H1 (cell line): ENCODE data around the gene KRCC1. TPM values are rescaled to one million over a fixed set of nuclear protein-coding genes. Genes with fewer than 3 reads are reported as not detected.

ENCODE experiments used
- CTCF ChIA-PET: fragments of 300-600 bp; sonication (Branson Sonifier 250); formaldehyde crosslinking; loops from one replicate; lab custom pipeline; 2021; ENCODE audit not compliant: partially characterized antibody; lab: Charles Lee
- POLR2A ChIA-PET: fragments of 300-600 bp; sonication (Branson Sonifier 250); formaldehyde crosslinking; loops from one replicate; lab custom pipeline; 2021; ENCODE audit warnings: inconsistent platforms; ENCODE audit not compliant: partially characterized antibody; lab: Charles Lee
- DNase-seq, 2 experiments: peaks; one replicate each; pipeline versions ENCODE4 v3.0.0 to v3.0.0-alpha.2; 2010 to 2022; ENCODE audit warnings: low spot score in 2 of 2, low read depth in 1 of 2, mixed read lengths in 1 of 2
- FAIRE-seq: peaks from 2 replicates; lab custom pipeline; 2011; peaks lifted over from hg19 to GRCh38; lab: Jason Lieb, UNC
- H2AFZ ChIP-seq: 2 replicates; pipeline ENCODE4 v1.8.1; 2012; ENCODE audit warnings: low read length, inconsistent platforms
- H2AK5ac ChIP-seq: 2 replicates; pipeline ENCODE4 v1.6.1; 2013; ENCODE audit warnings: low read depth, low read length
- H2BK120ac ChIP-seq: replicated peaks from 2 replicates; pipeline ENCODE3; 2013; ENCODE audit warnings: low read depth, low read length, inconsistent platforms
- H2BK12ac ChIP-seq: 2 replicates; pipeline ENCODE4 v1.6.1; 2013; ENCODE audit warnings: low read depth, low read length
- H2BK15ac ChIP-seq: 2 replicates; pipeline ENCODE4 v1.6.1; 2013; ENCODE audit warnings: low read length
- H2BK20ac ChIP-seq: 2 replicates; pipeline ENCODE4 v1.6.1; 2013; ENCODE audit warnings: low read length
- H2BK5ac ChIP-seq: 2 replicates; pipeline ENCODE4 v1.6.1; 2013; ENCODE audit warnings: low read depth, low read length
- H3K14ac ChIP-seq: 2 replicates; pipeline ENCODE4 v1.6.1; 2013; ENCODE audit warnings: inconsistent platforms; ENCODE audit not compliant: insufficient read length
- H3K18ac ChIP-seq: 2 replicates; pipeline ENCODE4 v1.6.1; 2013; ENCODE audit warnings: low read length; ENCODE audit errors: extremely low read depth
- H3K23ac ChIP-seq: 2 replicates; pipeline ENCODE4 v1.6.1; 2013; ENCODE audit warnings: inconsistent platforms; ENCODE audit not compliant: insufficient read length
- H3K23me2 ChIP-seq: 2 replicates; pipeline ENCODE4 v1.6.1; 2013; ENCODE audit warnings: low read depth, low read length
- H3K27ac ChIP-seq: 2 replicates; pipeline ENCODE4 v1.6.1; 2011; ENCODE audit warnings: low read depth, low read length, inconsistent platforms
- H3K27me3 ChIP-seq, 4 experiments: replicated peaks in 1 of 4; 1 replicate in 1 of 4; 2 replicates in 3 of 4; pipeline versions ENCODE4 v1.6.1 to v1.8.1; 2011 to 2013; ENCODE audit warnings: low read length in 3 of 4, mild to moderate bottlenecking in 3 of 4, inconsistent platforms in 2 of 4, mixed read lengths in 2 of 4, moderate library complexity in 1 of 4; ENCODE audit not compliant: control insufficient read depth in 3 of 4, insufficient read depth in 3 of 4; ENCODE audit errors: extremely low read depth in 1 of 4
- H3K36me3 ChIP-seq, 4 experiments: 2 replicates each; pipeline versions ENCODE4 v1.6.1 to v1.8.1; 2011 to 2013; ENCODE audit warnings: mild to moderate bottlenecking in 4 of 4, low read length in 3 of 4, moderate library complexity in 2 of 4, control low read depth in 1 of 4, inconsistent platforms in 1 of 4; ENCODE audit not compliant: insufficient read depth in 4 of 4, control insufficient read depth in 2 of 4
- H3K4ac ChIP-seq: replicated peaks from 2 replicates; pipeline ENCODE3; 2013; ENCODE audit warnings: low read length, low read depth, mixed read lengths, inconsistent platforms; ENCODE audit not compliant: insufficient read length
- H3K4me1 ChIP-seq, 4 experiments: replicated peaks in 1 of 4; 1 replicate in 1 of 4; 2 replicates in 3 of 4; pipeline versions ENCODE4 v1.6.1 to v1.8.1; 2011 to 2013; ENCODE audit warnings: low read length in 3 of 4, inconsistent platforms in 2 of 4, mixed read lengths in 1 of 4; ENCODE audit not compliant: insufficient read depth in 4 of 4, control insufficient read depth in 3 of 4
- H3K4me2 ChIP-seq, 2 experiments: 2 replicates each; pipeline versions ENCODE4 v1.6.1 to v1.8.1; 2011 to 2013; ENCODE audit warnings: low read depth in 2 of 2, low read length in 2 of 2, control low read depth in 1 of 2, inconsistent platforms in 1 of 2, mild to moderate bottlenecking in 1 of 2; ENCODE audit not compliant: insufficient read depth in 1 of 2
- H3K4me3 ChIP-seq, 4 experiments: fragments of 200-600, 300-600 bp in 1 of 4; sonication (generic), shearing (Covaris generic), sonication (Bioruptor Twin) in 1 of 4; 2 replicates each; pipeline versions ENCODE4 v1.5.1 to v1.8.1; 2011 to 2016; ENCODE audit warnings: low read length in 4 of 4, low read depth in 3 of 4, control low read depth in 2 of 4, inconsistent platforms in 2 of 4, mild to moderate bottlenecking in 2 of 4, mixed read lengths in 1 of 4, moderate library complexity in 1 of 4; ENCODE audit not compliant: insufficient read depth in 2 of 4; ENCODE audit errors: extremely low read depth in 1 of 4
- H3K56ac ChIP-seq: replicated peaks from 2 replicates; pipeline ENCODE3; 2013; ENCODE audit warnings: low read depth, mild to moderate bottlenecking, mixed read lengths, low read length, inconsistent platforms; ENCODE audit not compliant: insufficient read length
- H3K79me1 ChIP-seq: 2 replicates; pipeline ENCODE4 v1.6.1; 2013; ENCODE audit warnings: low read depth, low read length, control low read depth
- H3K79me2 ChIP-seq, 2 experiments: 2 replicates each; pipeline versions ENCODE4 v1.6.1 to v1.8.1; 2012 to 2013; ENCODE audit warnings: low read length in 2 of 2, mild to moderate bottlenecking in 2 of 2, inconsistent platforms in 1 of 2; ENCODE audit not compliant: insufficient read depth in 2 of 2, control insufficient read depth in 1 of 2
- H3K9ac ChIP-seq, 4 experiments: replicated peaks in 1 of 4; 1 replicate in 1 of 4; 2 replicates in 3 of 4; pipeline versions ENCODE4 v1.6.1 to v1.8.1; 2011 to 2013; ENCODE audit warnings: low read depth in 3 of 4, low read length in 3 of 4, control low read depth in 2 of 4, mild to moderate bottlenecking in 2 of 4, moderate library complexity in 2 of 4, inconsistent platforms in 1 of 4; ENCODE audit errors: extremely low read depth in 1 of 4
- H3K9me3 ChIP-seq, 2 experiments: 2 replicates each; pipeline versions ENCODE4 v1.6.1 to v1.8.1; 2012 to 2013; ENCODE audit warnings: mild to moderate bottlenecking in 2 of 2, moderate library complexity in 2 of 2, control low read depth in 1 of 2, inconsistent platforms in 1 of 2, low read depth in 1 of 2, low read length in 1 of 2, mixed read lengths in 1 of 2; ENCODE audit not compliant: insufficient read depth in 2 of 2
- H4K20me1 ChIP-seq, 2 experiments: replicated peaks in 1 of 2; 2 replicates each; pipeline versions ENCODE3 to v1.8.1; 2011 to 2013; ENCODE audit warnings: inconsistent platforms in 2 of 2, low read length in 2 of 2, mild to moderate bottlenecking in 1 of 2; ENCODE audit not compliant: insufficient read depth in 2 of 2, control insufficient read depth in 1 of 2
- H4K5ac ChIP-seq: 2 replicates; pipeline ENCODE4 v1.6.1; 2013; ENCODE audit warnings: low read length, low read depth, mixed read lengths, inconsistent platforms; ENCODE audit not compliant: insufficient read length
- H4K8ac ChIP-seq: 2 replicates; pipeline ENCODE4 v1.8.0; 2013; ENCODE audit warnings: mild to moderate bottlenecking, moderate library complexity, low read length, inconsistent platforms; ENCODE audit not compliant: insufficient read depth; ENCODE audit errors: extremely low read depth
- H4K91ac ChIP-seq: replicated peaks from 2 replicates; pipeline ENCODE3; 2013; ENCODE audit warnings: low read length, mixed read lengths, inconsistent platforms; ENCODE audit not compliant: insufficient read length
- CHD1 ChIP-seq: IDR thresholded peaks from 2 replicates; pipeline ENCODE4 v1.6.1; 2012; ENCODE audit warnings: low read depth, low read length, improper control_type of control experiment
- SRF ChIP-seq: IDR thresholded peaks from 2 replicates; pipeline ENCODE4 v1.6.1; 2011; ENCODE audit warnings: mild to moderate bottlenecking, low read depth, low read length, moderate library complexity
- WGBS, 2 experiments: shearing (Covaris generic) in 1 of 2; methylation state at CpG; one replicate each; pipeline versions ENCODE4 v1.1.6 to v1.1.7; 2013 to 2015; ENCODE audit warnings: low lambda C conversion rate in 2 of 2, mixed read lengths in 2 of 2, inconsistent platforms in 1 of 2, low coverage in 1 of 2, missing lambda C conversion rate in 1 of 2; ENCODE audit not compliant: insufficient replicate concordance in 2 of 2, insufficient coverage in 1 of 2, insufficient read length in 1 of 2; ENCODE audit errors: extremely low coverage in 1 of 2, missing lambda C conversion rate in 1 of 2; 5-methylcytosine and 5-hydroxymethylcytosine counted together
- polyA plus RNA-seq, 7 experiments: library from polyadenylated mRNA; depleted of rRNA in 3 of 7; stranded (reverse) in 5 of 7; unstranded in 2 of 7; fragments of >200 nt in 5 of 7; fragments of 200-250 nt in 2 of 7; gene quantifications; 1 replicate in 5 of 7; 2 replicates in 1 of 7; 4 replicates in 1 of 7; pipeline versions ENCODE4 v1.2.1 to v1.2.3, GENCODE V29; 2011 to 2013; ENCODE audit warnings: missing spikeins in 2 of 7, mixed read lengths in 2 of 7
- total RNA-seq: library from RNA; stranded (reverse); fragmentation: NEBNext Ultra II Directional; extraction: Animal tissue kit (Norgen Biotek cat#: 25700); gene quantifications from 2 replicates; pipeline ENCODE4 v1.2.1, GENCODE V29; 2021

KRCC1 gene
- total and polyA plus RNA-seq, 2 of the 8 experiments (the other 6 are each of a cell fraction or from before 2014, with no cell fraction given) = 5.1 to 8.5 TPM

DNA sequence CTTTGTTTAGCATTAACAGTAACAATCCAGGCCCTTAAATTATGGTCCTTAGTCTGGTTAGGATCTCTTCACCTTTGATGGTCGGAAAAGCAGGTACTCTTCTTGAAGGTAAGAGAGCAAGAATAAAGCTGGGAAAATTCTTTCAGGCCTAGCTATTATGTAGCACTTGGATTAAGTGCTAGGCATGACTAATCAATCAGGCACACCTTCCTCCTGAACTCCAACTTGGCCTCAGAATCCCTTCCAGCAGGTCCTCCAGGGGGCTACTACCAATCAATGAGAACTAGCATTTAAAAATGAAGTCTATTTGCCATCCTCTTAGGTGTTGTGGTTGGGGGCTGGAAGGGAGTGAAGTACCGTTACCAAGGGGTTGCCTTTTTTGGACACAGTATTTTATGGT, 15.8 kb upstream of the KRCC1 start:
- DNase-seq = no peak
- H2BK15ac ChIP-seq = no peak overlapping the region
- TF ChIP-seq SRF (peak; percentile 45; the same call in 1 of the 2 replicates), CHD1 (no peak)
- no peak overlapping the region for H2AK5ac ChIP-seq
- H3K79me1 ChIP-seq = no peaks in the 10 kb centered on the region
- H3K36me3 ChIP-seq = no peaks in the 10 kb centered on the region
- no peak overlapping the region for H2BK120ac ChIP-seq
- H2BK12ac ChIP-seq = no peak overlapping the region
- no peak overlapping the region for H4K91ac ChIP-seq
- H3K4me2 ChIP-seq = no peak overlapping the region
- H2BK5ac ChIP-seq = no peak overlapping the region
- H3K23me2 ChIP-seq = no peaks in the 10 kb centered on the region
- no peak overlapping the region for H3K56ac ChIP-seq
- no peak overlapping the region for H3K4me3 ChIP-seq
- no peak overlapping the region for H2BK20ac ChIP-seq
- CTCF ChIA-PET = interaction anchor here (1.0 to 2.7 kb wide), 3 partner anchors 11 to 98 kb away, joined by 3 to 19 read pairs (median 4); partner anchors contain the start of gene THNSL2
- no peaks in the 10 kb centered on the region for H4K20me1 ChIP-seq
- no peaks in the 10 kb centered on the region for H3K79me2 ChIP-seq
- 79% methylated on average over 2 of the region's 2 CpGs; no CpG with 5 or more reads in 1 of the 2 experiments for WGBS, 2 experiments
- H4K5ac ChIP-seq = no peak overlapping the region
- no peak overlapping the region for H3K18ac ChIP-seq
- no peak overlapping the region for H3K9ac ChIP-seq
- no peak overlapping the region for H3K4ac ChIP-seq
- H4K8ac ChIP-seq = no peak overlapping the region
- no peaks in the 10 kb centered on the region for H3K27me3 ChIP-seq
- H3K9me3 ChIP-seq = peaks cover 0 to 4% of the 10 kb centered on the region in 2 experiments; a peak in 1 of 4 replicates
- peak; percentile 73 for FAIRE-seq
- no peak overlapping the region for H3K14ac ChIP-seq
- POLR2A ChIA-PET = interaction anchor here (1.5 kb wide), 1 partner anchor 17 kb away, joined by 4 read pairs; no protein-coding TSS in a partner anchor
- peak overlapping the region; percentile 93 for H2AFZ ChIP-seq
- H3K27ac ChIP-seq = no peak overlapping the region
- peaks cover 0 to 11% (median 0%) of the 10 kb centered on the region in 4 experiments; a peak in 1 of 7 replicates for H3K4me1 ChIP-seq
- H3K23ac ChIP-seq = no peak overlapping the region
